T-cell (primary cell): ENCODE data around the gene ZC3H6. TPM values are rescaled to one million over a fixed set of nuclear protein-coding genes. Genes with fewer than 3 reads are reported as not detected.

ENCODE experiments used
- total RNA-seq, 35 experiments: library from RNA in 6 of 35; stranded (reverse) in 6 of 35; fragments of 120-200 nt in 1 of 35; gene quantifications; one replicate each; pipeline versions ENCODE4 v1.2.1 to v1.2.4 and lab custom pipeline; 2013 to 2026

Gene ZC3H6
- total RNA-seq, 5 donors from 2014 or later (not counting 1 experiment from before 2014, with no cell fraction given) = 19.6 to 29.9 (median 25.9) TPM

Other genes with a start within 250 kb of the ZC3H6 start
- 10 to 100 TPM; 16.8 to 22.7 (median 19.3) TPM for gene TMEM87B, start 220.3 kb upstream of the ZC3H6 start, total RNA-seq
- gene FBLN7, start 137.2 kb upstream of the ZC3H6 start, total RNA-seq = 10 to 100 TPM; 11.9 to 68.5 (median 48.8) TPM
- 10 to 100 TPM; 16.1 to 29.9 (median 22.1) TPM for gene ZC3H8, start 20.6 kb upstream of the ZC3H6 start, total RNA-seq
- 10 to 100 TPM; 10.8 to 61.4 (median 20.7) TPM for gene RGPD8, start 158.0 kb downstream of the ZC3H6 start, total RNA-seq
- gene TTL, start 206.6 kb downstream of the ZC3H6 start, total RNA-seq = 10 to 100 TPM; 11.9 to 23.3 (median 20.2) TPM